DND-41 (cell line): Measurements from ENCODE around the gene ANO2.

Experiments used
- CTCF ChIP-seq: IDR thresholded peaks from 2 replicates; pipeline ENCODE4 v1.5.1; 2012; ENCODE audit warnings: borderline replicate concordance, low read length, moderate library complexity, mild to moderate bottlenecking; ENCODE audit not compliant: poor library complexity, severe bottlenecking; ENCODE audit errors: extremely low read depth
- EZH2 ChIP-seq: IDR thresholded peaks from 3 replicates; pipeline ENCODE4 v1.6.1; 2012; ENCODE audit warnings: borderline replicate concordance, low read depth, mild to moderate bottlenecking, moderate library complexity, low read length, inconsistent platforms; ENCODE audit not compliant: severe bottlenecking

DNA sequence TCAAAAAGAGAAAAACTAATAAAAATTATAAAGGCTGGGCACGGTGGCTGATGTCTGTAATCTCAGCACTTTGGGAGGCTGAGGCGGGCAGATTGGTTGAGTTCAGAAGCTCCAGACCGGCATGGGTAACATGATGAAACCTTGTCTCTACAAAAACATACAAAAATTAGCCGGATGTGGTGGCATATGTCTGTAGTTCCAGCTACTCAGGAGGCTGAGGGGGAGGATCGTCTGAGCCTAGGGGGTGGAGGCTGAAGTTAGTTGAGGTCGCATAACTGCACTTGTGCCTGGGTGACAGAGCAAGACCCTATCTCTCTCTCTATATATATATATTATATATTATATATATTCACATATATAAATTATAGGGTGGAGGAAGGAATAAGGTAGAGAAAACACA lies 32.5 kb upstream of the ANO2 start:
- TF ChIP-seq CTCF (no peak), EZH2 (no peak)
